NB4 (cell line): ENCODE data around the gene C1RL.

Source experiments
- CTCF ChIP-seq: IDR thresholded peaks from one replicate; pipeline ENCODE4 v1.5.1; 2012; ENCODE audit warnings: low read depth, low read length
- MAX ChIP-seq: IDR thresholded peaks from 2 replicates; pipeline ENCODE4 v1.6.1; 2011; ENCODE audit warnings: low read depth, low read length
- POLR2A ChIP-seq: IDR thresholded peaks from 2 replicates; pipeline ENCODE4 v1.6.1; 2011; ENCODE audit warnings: mild to moderate bottlenecking; ENCODE audit not compliant: insufficient read length; ENCODE audit errors: extremely low read depth

GRCh38 chr12:7150356-7150755, 41.3 kb upstream of the C1RL start:
- no peak for TF ChIP-seq POLR2A
- no peak for TF ChIP-seq CTCF
- no peak for TF ChIP-seq MAX
